ENCODE results near the gene NOTCH3.

GRCh38 chr19:15239337-15239949 lies 38.6 kb upstream of the NOTCH3 start:
- TF ChIP-seq EZH2phosphoT487 (IDR thresholded peaks at IDR 0.05; ENCODE audit: borderline replicate concordance, low read length), result no peak
- TF ChIP-seq, protein P1, sequence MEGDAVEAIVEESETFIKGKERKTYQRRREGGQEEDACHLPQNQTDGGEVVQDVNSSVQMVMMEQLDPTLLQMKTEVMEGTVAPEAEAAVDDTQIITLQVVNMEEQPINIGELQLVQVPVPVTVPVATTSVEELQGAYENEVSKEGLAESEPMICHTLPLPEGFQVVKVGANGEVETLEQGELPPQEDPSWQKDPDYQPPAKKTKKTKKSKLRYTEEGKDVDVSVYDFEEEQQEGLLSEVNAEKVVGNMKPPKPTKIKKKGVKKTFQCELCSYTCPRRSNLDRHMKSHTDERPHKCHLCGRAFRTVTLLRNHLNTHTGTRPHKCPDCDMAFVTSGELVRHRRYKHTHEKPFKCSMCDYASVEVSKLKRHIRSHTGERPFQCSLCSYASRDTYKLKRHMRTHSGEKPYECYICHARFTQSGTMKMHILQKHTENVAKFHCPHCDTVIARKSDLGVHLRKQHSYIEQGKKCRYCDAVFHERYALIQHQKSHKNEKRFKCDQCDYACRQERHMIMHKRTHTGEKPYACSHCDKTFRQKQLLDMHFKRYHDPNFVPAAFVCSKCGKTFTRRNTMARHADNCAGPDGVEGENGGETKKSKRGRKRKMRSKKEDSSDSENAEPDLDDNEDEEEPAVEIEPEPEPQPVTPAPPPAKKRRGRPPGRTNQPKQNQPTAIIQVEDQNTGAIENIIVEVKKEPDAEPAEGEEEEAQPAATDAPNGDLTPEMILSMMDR (IDR thresholded peaks at IDR 0.05; ENCODE audit: low read depth, low read length, poor library complexity, severe bottlenecking), result no peak
